NCI-H69 (cell line): ENCODE results near the gene BCKDHB.

Experiments
- DNase-seq: peaks from one replicate; lab custom pipeline; 2025; lab: John Stamatoyannopoulos, UW

Gene BCKDHB

DNA sequence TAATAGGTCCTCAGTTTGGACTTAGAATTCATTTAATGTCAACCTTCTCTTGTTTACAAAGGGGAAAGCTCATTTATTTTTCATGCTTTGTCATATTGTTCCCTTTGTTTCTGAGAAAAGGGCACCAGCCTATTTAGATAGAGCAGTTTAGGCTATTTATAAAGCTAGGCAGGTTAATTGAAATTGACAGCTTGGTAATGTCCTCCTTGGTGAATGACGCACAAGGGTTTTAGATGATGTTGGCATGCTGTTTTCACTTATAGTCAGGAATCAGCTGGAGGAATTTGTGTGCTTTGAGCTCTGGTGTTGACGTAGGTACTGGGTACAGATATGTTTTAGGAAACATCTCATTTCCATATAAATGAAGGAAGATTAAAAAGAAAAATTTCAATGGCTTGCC is 45.2 kb downstream of the BCKDHB start:
- DNase-seq = peak; percentile 52

DNA sequence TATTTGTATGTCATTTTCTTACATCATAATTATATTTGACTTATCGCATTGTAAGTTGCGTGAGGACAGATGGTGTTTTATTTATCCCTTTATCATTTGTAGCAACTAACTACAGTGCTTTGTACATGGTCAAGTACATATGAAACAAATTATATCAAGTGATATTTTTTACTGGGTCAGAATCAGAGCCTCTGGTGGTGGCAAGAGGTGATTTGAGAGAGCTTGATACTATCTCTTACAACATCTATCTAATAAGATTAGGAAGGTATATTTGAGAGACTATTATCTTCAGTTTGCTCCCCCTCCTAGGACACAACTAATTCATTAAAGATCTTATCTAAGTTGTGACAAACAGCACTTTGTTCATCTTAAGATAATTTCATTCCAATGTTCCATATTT is 47.7 kb downstream of the BCKDHB start:
- peak; percentile 33 for DNase-seq

DNA sequence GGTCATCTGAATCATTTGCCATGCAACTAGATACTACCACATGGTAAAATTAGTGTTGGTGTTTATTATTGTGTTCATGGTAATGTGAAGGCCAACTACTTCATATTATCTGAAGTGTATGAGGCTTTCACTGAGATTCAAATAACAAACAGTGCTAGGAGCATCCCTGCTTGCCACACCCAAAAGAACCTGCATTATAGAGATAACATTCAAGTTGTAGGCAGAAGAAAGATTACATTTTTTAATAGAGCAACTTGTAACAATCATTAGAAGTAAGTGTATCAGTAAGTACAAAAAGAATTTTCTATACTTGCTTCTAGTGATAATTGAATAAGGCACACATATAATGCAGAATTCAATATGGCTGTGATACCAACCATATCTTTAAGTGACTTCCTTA is 49.8 kb downstream of the BCKDHB start:
- DNase-seq = no peak

DNA sequence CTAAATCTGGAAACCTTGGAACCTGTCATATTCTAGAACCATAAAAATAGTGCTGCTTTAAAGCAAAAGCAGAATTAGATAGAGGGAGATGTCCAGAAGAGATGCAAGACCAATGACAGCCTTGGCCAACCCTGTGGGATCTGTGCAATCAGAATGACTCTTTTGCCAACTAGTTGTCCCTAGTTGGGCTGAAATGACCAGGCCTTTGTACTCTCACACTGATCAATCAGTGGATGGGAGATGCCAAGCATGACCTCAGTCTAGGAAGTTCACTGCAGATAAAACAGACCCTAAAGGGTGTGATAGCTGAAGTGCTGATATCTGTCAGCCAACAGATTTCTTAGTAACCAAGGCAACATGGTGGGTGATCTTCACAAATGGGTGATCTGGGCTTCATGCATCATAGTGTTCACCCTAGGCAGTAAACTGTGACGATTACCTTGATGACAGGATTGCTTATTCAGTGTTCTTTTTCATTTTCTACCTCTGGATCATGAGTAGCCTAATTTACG is 52.1 kb downstream of the BCKDHB start:
- DNase-seq = no peak

DNA sequence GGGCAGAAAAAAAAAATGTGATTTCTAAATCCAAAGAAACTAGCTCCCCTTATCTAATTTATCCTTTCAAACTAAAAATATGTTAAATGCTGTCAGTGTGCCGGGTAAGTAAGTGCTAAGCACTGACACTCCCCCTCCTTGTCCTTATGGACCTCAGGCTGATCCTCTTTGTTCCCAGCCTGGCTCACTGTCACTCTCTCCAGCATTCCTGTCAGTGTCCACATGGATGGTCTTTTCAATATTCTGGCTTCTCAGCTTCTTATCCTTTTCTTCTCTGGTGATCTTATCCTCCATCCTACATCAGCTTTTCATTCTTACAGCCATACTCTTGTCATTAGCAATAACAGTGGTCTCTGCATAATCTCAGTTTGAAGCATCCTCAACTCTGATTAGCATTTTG is 55.0 kb downstream of the BCKDHB start:
- no peak for DNase-seq

DNA sequence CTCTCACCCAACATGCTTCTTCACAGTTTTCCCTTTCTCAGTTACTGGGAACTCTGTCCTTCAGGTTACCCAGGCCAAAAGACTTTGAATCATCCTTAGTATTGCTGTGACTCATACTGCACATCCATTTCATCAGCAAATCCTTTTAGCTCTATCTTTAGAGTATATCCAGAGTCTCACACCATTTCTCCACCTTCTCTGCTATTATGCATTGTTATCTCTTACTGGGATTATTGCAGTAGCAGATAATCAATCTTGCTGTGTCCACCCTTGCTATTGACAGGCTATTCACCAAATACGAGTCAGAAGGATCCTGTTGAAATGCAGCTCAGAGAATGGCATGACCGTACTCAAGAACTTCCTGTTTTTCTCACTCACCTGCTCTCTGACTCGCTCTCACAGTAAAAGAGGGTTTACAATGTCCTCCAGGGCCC is 57.3 kb downstream of the BCKDHB start:
- no peak for DNase-seq

DNA sequence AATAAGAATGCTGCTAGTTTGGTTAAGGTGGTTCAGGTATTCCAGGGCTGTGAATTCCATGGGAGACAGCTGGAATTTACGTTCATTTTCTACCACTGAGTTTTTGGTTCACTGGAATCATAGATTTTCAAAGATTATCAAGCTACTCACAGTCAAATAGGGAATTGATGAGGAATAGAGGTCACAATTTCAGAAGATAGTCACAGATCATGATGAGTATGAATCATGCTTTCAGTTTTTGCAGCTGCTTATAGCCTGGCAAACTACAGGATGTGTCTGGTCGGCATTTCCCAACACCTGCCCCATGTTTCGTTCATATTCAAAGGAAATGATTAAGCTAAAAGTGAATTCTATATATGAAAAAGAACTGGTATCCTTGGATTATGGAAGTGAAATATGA is 58.7 kb downstream of the BCKDHB start:
- no peak for DNase-seq

DNA sequence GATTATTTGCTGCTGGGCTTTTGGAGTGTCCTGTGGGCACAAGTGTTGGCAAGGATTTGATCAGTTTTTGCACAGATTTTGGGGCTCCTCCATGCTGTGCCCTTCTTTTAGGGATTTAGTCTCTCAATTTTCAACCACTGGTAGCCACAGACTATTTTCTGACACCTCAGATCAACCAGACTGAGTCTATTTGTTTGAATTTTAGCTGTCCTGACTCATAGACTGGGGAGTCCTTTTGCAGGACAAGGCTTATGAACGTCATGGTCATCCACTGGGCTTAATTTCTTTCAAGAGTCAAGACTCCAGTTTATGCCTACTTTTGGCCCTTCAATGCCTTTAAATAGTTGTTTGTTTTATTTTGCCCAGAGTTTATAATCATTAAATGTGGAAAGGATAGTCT is 59.3 kb downstream of the BCKDHB start:
- DNase-seq = no peak

DNA sequence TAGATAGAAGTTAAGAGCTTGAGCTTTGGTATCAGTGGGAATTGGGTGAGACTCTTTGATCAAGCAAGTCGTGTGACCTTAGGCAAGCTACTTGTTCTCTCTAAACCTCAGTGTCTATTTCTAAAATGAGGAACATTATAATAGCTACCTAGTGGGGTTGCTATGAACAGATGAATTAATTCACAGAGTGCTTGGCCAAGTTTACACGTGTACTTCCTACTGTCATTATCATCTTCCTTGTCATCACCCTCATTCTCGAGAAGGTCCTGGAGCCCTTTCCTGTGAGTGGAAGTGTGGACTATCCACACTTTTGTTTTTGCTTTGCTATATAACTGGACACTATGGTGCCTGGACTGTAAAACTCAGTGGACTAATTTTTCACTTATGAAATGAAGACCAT is 64.0 kb downstream of the BCKDHB start:
- no peak for DNase-seq

DNA sequence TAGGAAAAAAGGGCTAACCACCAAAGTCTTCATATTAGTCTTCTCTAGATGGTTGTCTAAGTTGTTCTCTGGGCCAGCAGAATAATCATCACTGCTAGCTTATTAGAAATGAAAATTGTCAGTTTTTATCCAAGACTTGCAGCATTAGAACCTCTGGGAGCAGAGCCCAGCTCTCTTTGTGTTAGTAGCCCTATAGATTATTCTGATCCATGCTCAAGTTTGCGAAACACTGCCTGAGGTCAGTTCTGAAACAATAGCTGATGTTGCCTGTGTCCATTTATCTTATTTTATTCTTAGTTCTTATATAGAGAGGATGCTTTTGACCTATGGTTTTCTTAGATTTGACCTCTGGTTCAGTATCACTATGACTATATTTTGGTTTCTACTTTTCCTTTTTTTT is 66.9 kb downstream of the BCKDHB start:
- no peak for DNase-seq

DNA sequence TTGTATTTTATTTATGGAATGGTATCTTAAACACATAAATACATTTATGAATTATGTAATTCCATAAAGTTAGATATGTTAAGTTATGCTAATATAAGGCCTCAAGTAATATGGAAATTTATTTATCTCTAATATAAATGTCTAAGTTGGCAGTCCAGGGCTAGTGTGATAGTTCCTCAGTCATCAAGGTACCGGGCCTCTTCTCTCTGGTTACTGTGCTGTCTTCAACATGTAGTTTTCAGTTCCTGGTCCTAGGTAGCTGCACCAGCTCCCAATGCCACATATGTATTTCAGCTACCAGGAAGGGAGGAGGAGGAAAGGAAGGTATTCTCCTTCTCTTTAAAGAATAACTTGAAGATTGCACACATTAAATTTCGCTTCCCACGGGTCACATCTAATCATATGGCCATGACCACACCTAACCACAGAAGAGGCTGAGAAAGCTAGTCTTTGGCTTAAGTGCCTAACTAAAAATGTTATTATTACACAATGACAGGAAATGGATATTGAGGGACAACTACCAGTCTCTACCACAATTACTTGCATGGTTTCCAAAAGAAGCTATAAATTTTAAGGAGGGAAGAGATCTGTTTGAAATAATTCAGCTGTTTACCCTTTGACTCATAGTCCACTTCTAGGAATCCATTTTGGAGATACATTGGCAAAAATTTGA is 68.6 kb downstream of the BCKDHB start:
- no peak for DNase-seq

DNA sequence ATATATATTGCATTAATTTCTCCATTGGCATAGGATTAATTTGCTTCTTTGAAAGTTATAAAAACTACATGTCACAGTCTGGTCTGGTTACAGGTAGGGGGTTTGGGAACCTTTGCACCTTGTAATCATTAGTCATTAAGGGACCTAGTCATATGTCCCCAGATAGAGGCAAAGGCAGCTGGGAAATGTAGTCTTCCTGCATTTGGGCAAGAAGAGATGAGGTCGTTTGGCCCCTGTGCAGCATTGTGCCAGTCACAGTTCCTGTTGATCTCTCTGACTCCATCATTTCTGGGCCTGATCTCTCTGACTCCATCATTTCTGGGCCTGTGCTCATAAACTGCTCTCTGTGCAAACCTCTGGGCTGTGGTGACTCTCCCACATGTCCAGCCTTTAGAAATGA is 73.2 kb downstream of the BCKDHB start:
- DNase-seq = peak; percentile 16

DNA sequence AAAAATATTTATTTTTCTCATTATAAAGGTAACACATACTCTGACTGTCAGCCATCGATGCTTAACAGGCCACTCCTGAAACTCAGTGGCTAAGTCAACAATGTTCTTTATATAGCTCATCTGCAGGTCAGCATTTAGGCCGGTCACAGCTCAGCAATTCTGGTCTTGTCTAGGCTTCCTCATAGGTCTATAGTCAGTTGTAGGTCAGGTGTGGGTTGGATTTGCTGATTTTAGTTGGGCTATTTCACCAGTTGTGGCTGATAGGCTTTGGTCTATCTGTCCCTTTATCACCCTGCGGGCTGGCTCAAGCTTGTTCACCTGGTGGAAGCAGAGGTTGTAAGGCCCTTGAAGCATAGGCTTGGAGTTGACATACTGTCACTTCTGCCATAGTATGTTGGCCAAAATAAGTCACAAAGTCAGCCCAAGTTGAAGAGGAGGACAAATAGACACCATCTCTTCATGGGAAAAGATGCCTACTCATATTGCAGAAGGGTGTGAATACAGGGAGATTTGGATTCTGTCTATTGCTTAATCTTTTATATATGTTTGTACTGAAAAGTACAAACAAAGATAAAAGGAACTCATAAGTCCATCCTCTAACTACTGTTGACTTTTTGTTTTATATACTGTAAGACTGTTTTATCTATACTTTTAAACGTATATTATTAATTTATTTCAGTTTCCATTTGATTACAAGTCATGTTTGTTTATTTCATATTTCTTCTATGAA is 75.0 kb downstream of the BCKDHB start:
- no peak for DNase-seq

DNA sequence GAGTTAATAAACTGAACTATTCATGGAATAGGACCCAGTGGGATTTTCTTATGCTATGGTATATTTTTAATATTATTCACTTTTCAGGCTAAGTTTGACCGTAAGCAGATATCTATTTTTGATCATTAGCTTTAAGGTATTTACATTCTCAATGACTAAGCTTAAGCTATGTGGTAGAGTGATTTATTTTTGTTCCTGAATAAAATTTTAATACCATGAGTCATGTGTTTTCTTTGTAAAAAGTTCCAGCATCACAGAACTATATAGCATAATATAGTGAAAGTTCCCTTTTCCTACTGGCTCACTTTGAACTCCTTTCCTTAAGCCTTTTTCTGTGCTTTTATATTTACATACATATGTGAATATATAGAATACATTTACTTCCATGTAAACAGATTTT is 75.8 kb downstream of the BCKDHB start:
- DNase-seq = no peak

DNA sequence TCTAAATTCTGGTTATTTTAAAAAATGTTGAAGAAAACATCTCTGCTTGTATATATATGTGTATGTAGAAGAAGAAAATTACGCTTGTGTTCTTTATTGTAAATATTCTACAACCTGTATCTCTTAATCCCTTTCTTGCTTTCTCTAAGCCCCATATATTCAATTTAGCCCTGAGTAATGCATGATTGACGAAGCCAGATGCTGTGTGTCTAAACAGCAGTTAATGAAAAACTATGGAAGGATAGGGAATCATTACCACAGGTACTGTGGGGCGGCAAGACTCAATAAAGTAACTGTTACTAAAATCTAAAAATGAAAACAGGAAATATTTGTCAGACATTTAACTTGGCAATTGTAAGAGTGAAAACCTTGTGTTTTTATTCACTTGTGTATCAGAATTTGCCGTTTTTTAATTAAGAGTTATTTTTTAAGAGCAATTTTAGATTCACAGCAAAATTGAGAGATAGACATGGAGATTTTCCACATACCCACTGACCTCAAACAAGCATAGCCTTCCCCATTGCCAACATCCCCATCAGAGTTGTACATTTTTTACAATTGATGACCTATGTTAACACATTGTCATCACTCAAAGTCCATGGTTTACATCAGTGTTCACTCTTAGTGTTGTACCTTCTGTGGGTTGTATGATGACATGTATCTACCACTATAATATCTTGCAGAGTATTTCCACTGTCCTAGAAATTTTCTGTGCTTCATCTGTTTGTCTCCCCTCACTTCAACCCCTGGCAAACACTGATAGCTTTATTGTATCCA is 76.7 kb downstream of the BCKDHB start:
- no peak for DNase-seq

DNA sequence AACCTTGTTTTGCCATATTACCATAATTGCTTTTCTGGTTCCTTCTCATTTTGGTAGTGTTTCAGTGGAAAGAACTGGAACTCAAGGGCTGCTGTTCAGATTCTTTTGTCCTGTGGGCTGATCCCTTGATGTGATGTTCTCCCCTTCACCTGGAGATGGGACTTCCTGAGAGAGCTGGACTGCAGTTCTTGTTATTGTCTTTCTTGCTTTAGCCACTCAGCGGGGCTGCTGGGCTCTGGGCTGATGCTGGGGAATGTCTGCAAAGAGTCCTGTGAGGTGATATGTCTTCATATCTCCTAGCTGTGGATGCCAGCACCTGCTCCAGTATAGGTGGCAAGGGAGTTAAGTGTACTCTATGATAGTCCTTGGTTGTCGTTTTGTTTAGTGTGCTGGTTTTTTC is 79.0 kb downstream of the BCKDHB start:
- DNase-seq = no peak

DNA sequence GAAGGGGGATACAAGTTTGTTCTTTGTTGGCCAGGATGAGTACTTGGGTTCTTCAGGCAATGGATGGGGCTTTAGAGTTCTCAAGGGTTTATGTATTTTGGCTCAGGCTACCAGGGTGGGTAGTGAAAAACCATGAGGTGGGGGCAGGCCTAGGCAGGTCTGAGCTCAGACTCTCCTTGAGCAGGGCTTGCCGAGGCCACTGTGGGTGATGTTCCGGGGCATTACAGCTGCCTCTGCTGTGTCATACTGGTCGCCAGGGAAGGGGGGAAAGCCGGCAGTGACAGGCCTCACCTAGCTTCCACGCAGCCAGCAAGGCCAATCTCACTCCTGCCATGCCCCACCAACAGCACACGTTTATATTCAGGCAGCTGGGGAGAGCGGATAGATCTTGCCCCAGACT is 79.6 kb downstream of the BCKDHB start:
- DNase-seq = no peak

DNA sequence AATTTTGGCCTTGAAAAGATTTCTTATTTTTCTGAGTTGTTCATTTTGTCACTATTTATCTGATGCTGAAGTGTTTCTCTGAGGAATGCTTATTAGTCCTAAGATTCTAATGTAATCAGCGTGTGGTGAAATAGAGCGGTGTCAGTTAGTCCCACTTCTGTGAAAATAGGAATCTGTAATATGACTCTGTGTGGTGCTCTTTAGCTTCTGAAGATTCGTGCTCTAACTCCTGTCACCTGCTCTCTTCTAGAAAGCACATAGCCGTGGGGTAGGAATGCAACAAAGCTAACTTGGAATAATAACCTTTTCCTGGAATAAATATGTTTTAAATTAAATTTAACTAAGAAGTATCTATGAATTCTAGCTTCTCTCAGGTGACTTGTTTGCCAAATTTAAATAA is 90.4 kb downstream of the BCKDHB start:
- DNase-seq = no peak

DNA sequence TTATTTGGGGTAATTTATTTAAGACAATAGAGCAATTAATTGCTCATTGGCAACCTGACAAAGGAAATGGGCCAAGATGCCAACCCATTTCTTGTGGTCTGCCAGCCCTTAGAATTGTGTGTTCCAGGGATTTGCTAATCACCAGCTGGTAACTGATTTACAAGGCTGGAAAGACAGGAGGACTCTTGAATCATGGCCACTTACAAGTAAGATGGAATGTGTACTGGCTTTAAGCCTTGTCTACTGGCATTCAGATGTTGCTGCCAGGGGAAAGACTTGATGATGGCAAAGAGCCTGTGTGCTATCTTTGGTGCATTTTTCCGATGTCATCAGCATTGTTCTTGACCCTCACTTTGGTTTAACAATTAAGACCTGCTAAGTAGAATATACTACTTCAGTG is 91.0 kb downstream of the BCKDHB start:
- DNase-seq = peak; percentile 19

DNA sequence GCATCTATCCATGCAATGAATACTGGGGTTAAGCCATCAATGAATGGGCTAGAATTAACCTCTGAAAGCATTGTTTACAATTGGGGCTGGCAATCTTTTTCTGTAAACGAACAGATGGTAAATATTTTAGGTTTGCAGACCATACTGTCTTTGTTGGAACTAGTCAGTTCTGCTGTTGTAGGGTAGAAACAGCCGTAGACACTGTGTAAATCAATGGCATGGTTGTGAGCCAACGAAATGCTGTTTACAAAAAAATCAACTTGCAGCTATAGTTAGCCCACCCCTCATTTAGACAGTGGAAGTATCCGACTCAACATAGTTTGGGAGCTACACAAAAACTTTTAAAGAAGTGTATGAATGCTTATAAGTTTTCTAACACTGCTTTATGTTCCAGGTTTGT is 91.5 kb downstream of the BCKDHB start:
- DNase-seq = no peak

DNA sequence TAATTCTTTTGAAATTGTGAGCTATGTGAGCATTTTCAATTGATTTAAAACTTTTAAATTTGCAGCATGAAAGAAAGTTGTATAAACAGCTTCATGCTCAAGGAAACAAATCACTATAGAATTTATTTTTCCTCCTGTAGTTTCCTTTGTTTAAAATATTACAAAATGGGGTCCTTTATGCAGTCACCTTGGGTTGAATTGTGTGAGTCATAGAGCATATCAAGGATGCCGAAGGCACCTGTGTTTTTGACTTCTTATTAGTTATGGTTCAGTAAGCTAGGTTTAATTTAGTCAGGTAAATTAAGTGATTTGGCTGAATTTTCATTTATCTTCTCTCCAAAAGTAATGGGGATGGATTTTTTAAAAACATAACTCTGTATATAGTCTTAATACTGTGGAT is 96.8 kb downstream of the BCKDHB start:
- no peak for DNase-seq

DNA sequence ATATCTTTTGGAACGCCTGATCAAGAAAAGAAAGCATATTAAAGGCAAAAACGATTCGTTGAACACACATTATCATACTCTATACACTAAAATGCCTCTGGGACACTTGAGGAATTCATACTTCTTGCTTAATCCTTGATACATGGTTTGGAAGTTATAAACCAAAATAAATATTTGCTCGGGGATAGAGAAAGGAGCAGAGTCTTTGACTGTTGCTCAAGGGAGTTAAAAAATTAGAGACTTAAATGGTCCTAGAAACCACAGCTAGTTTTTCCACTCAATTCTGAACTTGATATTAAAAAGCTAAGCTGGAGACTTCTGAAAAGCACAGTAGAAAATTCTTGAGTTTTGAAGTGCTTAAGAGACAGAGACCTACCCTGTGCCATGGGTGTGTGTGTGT is 98.9 kb downstream of the BCKDHB start:
- no peak for DNase-seq

DNA sequence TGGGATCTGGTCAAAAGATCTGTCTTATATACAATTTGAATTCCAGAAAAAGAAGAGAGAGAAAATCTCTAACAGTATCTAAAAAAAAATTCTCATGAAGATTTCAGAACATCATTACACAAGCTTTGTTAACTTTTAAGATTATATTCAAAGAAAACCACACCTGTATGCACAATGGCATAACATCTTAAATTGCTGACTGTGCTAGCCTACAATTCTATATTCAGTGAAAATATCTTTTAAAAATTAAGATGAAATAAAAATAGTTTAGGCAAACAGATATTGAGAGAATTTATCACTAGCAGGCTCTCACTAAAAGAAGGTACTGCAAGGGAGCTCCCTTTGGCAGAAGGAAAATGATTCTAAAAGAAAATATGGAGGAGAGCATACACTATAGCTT is 100.3 kb downstream of the BCKDHB start:
- no peak for DNase-seq
